ENCODE results near the gene GPRC5C. TPM values are rescaled to one million over a fixed set of nuclear protein-coding genes. Genes with fewer than 3 reads are reported as not detected.

Gene GPRC5C
- polyA plus RNA-seq, 1 donor from 2014 or later: 12.8 TPM

GRCh38 chr17:74387365-74388218 is 44.3 kb upstream of the GPRC5C start:
- no peak overlapping the region for H2AFZ ChIP-seq (ENCODE audit: low read depth, low read length)
- no peaks in the 10 kb centered on the region for H3K36me3 ChIP-seq (ENCODE audit: insufficient read depth, low read length)
- H3K9ac ChIP-seq (ENCODE audit: low read length): no peak overlapping the region
- H4K20me1 ChIP-seq (ENCODE audit: insufficient read depth): no peaks in the 10 kb centered on the region
- H3K27ac ChIP-seq (ENCODE audit: low read length): no peak overlapping the region
- no peak overlapping the region for H3K4me3 ChIP-seq (ENCODE audit: low read length)
- H3K27me3 ChIP-seq (ENCODE audit: insufficient read depth, low read depth, low read length): no peaks in the 10 kb centered on the region
- H3K9me3 ChIP-seq (ENCODE audit: low read length): no peaks in the 10 kb centered on the region
- no peak overlapping the region for H3K4me2 ChIP-seq (ENCODE audit: low read length)
- TF ChIP-seq REST (IDR thresholded peaks at IDR 0.05; ENCODE audit: borderline replicate concordance): no peak
- no peak for TF ChIP-seq POLR2AphosphoS5 (IDR thresholded peaks at IDR 0.05)
- no peak for TF ChIP-seq RAD21 (conservative IDR thresholded peaks at IDR 0.05)
- TF ChIP-seq TAF1 (IDR thresholded peaks at IDR 0.05; ENCODE audit: low read depth): no peak
- TF ChIP-seq SMC3 (conservative IDR thresholded peaks at IDR 0.05; ENCODE audit: poor library complexity): no peak
- no peak for TF ChIP-seq EZH2 (IDR thresholded peaks at IDR 0.05; ENCODE audit: borderline replicate concordance, insufficient read depth, low read length, poor library complexity, severe bottlenecking)
- no peak for TF ChIP-seq EP300 (conservative IDR thresholded peaks at IDR 0.05; ENCODE audit: poor library complexity, severe bottlenecking)
- TF ChIP-seq, protein P1, sequence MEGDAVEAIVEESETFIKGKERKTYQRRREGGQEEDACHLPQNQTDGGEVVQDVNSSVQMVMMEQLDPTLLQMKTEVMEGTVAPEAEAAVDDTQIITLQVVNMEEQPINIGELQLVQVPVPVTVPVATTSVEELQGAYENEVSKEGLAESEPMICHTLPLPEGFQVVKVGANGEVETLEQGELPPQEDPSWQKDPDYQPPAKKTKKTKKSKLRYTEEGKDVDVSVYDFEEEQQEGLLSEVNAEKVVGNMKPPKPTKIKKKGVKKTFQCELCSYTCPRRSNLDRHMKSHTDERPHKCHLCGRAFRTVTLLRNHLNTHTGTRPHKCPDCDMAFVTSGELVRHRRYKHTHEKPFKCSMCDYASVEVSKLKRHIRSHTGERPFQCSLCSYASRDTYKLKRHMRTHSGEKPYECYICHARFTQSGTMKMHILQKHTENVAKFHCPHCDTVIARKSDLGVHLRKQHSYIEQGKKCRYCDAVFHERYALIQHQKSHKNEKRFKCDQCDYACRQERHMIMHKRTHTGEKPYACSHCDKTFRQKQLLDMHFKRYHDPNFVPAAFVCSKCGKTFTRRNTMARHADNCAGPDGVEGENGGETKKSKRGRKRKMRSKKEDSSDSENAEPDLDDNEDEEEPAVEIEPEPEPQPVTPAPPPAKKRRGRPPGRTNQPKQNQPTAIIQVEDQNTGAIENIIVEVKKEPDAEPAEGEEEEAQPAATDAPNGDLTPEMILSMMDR (IDR thresholded peaks at IDR 0.05; ENCODE audit: poor library complexity, severe bottlenecking): no peak
- no peak for TF ChIP-seq MXI1 (conservative IDR thresholded peaks at IDR 0.05; ENCODE audit: poor library complexity, severe bottlenecking)
- H3F3A ChIP-seq (ENCODE audit: insufficient read depth, low read length, poor library complexity, severe bottlenecking): no peaks in the 10 kb centered on the region
- no peaks in the 10 kb centered on the region for H3K9me2 ChIP-seq (ENCODE audit: insufficient read depth, low read length)
- H3K79me2 ChIP-seq (replicated peaks; ENCODE audit: insufficient read depth, low read length): no peaks in the 10 kb centered on the region

DNA sequence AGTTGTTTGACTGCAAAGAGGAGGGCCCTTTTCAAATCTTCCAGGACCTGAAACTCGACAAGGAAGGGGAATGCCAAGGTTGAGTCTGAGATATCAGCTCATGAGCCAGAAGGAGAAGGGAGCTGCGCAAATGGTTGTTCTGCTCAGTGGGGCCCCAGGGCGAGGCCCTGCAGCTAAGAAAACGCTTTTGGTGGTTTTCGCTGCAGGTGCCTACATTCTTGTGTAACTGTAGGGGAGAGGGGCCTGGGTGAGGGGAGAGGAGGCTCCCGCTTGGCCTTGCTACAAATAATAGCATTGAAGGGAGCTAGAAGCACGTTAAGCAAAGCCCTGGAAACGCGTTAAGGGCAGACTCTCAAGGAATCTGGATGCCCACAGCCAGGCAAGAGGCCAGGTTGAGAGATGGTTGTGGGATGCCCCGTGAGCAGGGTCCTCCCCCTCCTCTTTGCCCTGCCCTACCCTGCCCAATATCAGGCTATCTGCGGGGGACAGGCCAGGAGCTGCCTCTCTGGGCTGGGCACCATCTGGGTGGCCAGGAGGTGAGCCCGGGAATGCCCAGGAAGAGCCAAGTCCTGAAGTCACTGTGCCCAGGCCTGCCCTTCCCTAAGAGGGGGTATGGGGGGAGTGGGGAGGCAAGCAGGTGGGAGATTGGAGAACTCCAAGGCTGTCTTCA is 42.7 kb upstream of the GPRC5C start:
- Histone ChIP-seq H3K27ac (ENCODE audit: low read length) (no peak overlapping the region), H3K4me2 (ENCODE audit: low read length) (no peak overlapping the region), H3K9me2 (ENCODE audit: insufficient read depth, low read length) (no peaks in the 10 kb centered on the region), H2AFZ (ENCODE audit: low read depth, low read length) (no peak overlapping the region), H3F3A (ENCODE audit: insufficient read depth, low read length, poor library complexity, severe bottlenecking) (no peaks in the 10 kb centered on the region), H3K9me3 (ENCODE audit: low read length) (no peaks in the 10 kb centered on the region), H3K9ac (ENCODE audit: low read length) (no peak overlapping the region), H3K36me3 (ENCODE audit: insufficient read depth, low read length) (no peaks in the 10 kb centered on the region), H4K20me1 (ENCODE audit: insufficient read depth) (no peaks in the 10 kb centered on the region), H3K4me3 (ENCODE audit: low read length) (no peak overlapping the region), H3K79me2 (replicated peaks; ENCODE audit: insufficient read depth, low read length) (no peaks in the 10 kb centered on the region), H3K27me3 (ENCODE audit: insufficient read depth, low read depth, low read length) (no peaks in the 10 kb centered on the region)
- TF ChIP-seq REST (IDR thresholded peaks at IDR 0.05; ENCODE audit: borderline replicate concordance) (no peak), TAF1 (IDR thresholded peaks at IDR 0.05; ENCODE audit: low read depth) (no peak), RAD21 (conservative IDR thresholded peaks at IDR 0.05) (no peak), SMC3 (conservative IDR thresholded peaks at IDR 0.05; ENCODE audit: poor library complexity) (no peak), POLR2AphosphoS5 (IDR thresholded peaks at IDR 0.05) (no peak), EP300 (conservative IDR thresholded peaks at IDR 0.05; ENCODE audit: poor library complexity, severe bottlenecking) (no peak), MXI1 (conservative IDR thresholded peaks at IDR 0.05; ENCODE audit: poor library complexity, severe bottlenecking) (no peak)

Measured in neural cell (in vitro differentiated cells).